NOMO-1 (cell line): ENCODE results near the gene GJB2.

Experiments used
- DNase-seq, 2 experiments: peaks; one replicate each; lab custom pipeline; 2025; ENCODE audit not compliant: unreplicated experiment in 2 of 2; lab: John Stamatoyannopoulos, UW

The GJB2 gene

DNA sequence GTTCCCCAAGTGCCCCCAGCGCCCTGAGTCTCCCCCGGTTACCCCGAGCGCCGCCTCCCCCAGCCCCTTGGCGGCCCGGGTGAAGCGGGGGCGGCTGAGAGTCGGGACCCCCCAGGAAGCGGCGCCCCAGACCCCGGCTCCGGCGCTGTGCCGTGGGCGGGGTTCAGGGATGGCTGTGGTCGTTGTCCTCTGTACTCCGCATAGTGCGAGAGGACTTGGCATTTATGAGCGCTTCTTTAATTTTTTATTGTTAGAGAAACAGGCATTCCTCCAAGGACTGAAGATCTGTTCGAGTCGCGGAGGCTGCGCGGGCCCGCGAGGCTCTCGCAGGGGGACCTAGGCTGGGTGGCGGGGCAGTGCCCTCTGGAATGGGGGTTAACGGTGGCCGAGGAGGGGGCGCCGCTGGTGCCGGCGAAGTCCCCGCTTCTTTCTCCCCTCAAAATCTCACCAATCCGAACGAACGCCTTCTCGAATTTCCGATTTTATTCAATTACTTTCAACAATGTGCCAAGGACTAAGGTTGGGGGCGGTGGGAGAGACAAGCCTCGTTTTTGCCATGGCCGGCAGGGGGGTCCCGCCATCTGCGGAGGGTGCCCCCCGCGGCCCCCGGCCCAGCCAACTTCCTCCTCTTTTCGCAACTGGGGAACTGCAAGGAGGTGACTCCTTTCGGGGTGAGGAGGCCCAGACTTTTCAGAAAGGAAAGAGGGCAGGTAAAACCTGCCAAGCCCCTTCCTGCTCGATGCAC is 596 bp upstream of the GJB2 start:
- DNase-seq: peak; percentile 30 to 41

- peak; percentile 45 to 58 for DNase-seq
These were observed 441 bp downstream of the GJB2 start for GRCh38 chr13:20192158-20192835.

DNA sequence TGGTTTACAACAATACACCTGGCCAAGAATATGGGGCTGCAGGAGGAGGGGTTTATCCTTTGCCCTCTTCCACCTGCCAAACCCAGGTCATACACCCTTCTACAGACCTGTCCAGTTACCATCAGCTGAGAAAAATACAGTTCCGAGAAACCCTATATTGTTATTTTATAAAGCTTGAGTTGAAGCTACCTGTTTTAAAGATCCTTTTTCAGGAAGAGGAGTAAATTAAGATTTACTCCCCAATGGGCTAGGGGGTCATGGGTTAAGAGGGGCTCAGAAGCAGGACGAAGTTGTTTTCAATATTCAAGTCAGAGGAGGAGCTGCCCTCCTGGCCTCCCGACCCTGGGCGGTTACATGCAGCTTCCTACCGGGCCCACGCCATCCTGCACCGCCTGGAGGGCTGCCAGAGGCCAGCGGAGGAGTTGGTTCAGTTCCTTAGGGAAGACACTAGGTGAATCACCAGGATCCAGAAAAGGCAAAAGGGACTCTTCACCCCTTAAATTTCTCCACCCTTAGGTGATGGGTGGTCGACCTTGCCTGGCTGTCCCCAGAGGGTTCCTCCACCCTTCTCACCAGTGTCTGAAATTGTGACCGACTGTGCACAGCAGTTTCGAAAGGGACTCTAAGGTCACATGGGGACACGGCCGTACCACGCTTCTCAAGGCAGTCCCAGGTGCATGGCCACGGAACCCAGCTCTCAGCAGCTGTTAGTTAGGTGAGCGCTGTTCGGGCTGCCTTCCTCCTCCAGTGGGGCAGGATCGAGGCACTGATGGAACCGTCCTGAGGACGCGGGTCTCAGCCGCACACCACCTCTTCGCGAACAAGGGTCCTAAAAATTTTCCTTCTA is 1.2 kb downstream of the GJB2 start:
- DNase-seq: no peak

DNA sequence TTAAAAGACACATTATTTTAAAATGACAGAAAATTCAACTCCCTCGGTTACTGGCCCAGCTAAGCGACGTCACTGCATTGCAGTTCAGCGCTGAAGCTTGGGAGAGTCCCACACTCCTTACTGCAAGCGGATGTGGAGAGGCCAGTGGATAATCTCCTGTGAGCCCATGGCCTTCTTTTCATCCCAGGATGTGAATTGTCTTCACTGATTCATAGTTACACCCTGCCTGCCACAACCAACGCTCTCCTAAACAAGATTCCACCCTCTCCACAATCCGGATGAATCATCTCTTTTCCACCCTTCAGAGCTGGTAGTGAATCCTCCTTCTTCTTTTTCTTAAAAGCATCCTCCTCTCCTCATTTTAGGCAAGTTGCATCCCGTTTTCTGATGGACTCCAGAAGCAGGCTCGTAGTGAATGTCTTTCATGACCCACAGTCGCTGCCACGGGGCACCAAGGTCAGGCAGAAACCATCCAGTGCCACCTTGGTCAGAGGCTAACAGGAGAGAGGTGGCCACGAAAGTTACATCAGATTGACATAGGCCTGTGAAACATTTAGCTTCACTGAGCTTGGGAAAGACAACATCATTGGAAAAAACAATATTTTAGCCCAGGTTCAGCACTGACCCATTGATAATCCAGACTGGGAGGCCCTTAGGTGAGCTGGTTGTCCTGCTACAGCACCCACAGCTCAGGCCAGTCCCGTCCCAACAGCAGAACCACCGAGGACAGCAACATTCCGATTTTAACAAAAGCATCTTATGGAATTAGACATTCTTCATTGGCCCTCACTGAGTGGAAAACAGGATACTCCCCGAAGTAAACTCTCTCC is 2.0 kb downstream of the GJB2 start:
- no peak for DNase-seq

- DNase-seq: no peak
These were observed 2.7 kb downstream of the GJB2 start for GRCh38 chr13:20190076-20190475.

GRCh38 chr13:20188667-20189553 is 3.8 kb downstream of the GJB2 start:
- peak; percentile 82 to 93 for DNase-seq

DNA sequence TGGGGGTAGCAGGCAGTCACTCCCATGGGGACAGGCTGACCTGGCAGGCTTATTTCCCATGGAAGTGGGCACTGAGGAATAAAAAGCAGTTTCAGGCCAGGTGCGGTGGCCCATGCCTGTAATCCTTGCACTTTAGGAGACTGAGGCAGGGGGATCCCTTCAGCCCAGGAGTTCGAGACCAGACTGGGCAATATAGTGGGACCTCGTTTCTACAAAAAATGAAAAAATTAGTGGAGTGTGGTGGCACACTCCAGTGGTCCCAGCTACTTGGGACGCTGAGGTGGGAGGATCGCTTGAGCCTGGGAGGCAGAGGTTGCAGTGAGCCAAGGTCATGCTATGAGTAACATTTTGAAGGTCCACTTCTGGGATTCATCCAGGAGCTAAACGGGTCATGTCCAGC is 6.0 kb downstream of the GJB2 start:
- no peak for DNase-seq

- DNase-seq: no peak
These were observed 7.2 kb downstream of the GJB2 start for GRCh38 chr13:20185366-20186056.

DNA sequence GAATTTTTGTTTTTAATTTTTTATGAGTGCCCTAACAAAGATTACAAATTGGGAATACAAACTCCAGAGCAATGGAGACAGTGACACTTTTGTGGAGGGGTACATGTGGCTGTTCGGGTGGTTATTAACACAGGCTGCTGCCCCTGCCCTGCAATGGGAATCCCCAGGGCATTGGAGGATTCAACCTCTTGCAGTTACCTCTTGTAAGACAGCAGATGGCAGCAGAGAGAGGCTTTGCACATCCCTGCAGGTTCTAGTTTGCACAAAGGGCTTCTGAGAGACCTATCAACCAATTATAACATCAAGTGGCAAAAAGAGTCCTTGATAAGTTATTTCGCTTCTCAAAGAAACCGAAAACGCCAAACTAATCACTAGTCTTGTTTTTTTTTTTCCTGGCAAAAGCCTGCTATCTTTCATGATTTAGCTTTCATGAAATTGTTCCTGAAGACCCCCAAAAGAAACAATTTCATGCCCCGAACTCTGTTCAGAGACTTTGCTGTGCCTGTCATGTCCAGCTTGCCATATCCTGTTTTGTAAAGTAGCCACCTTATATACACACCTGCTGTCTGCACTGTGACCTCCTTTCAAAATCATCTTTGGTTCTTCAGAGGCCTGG is 10.4 kb downstream of the GJB2 start:
- DNase-seq: peak; percentile 71 to 87

DNA sequence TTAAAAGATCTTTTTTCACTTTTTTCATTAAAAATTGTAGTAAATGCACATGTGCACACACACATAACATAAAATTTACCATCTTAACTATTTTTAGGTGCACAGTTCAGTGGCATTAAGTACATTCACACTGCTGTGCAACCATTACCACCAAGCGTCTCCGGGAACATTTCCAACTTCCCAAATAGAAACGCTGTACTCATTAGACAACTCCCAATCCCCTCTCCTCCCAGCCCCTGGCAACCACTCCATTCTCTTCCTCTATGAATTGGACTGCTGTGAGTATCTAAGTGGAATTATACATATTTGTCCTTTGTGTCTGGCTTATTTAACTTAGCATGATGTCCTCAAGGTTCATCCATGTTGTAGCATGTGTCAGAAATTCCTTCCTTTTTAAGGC is 11.6 kb downstream of the GJB2 start:
- DNase-seq: no peak

DNA sequence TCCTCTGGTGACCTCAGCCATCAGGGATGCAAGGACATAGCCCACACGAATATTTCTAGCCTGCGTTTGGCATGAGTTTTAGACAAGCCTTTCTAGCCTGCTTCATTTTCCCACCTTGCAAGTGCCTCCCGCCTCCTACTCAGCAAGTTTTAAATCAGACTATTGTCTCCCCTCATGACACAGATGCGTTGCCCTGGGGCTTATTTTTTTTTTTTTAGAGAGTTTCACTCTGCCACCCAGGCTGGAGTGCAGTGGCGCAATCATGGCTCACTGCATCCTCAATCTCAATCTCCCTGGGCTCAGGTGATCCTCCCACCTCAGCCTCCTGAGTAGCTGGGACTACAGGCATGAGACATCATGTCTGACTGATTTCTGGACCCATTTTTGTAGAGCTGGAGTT is 14.6 kb downstream of the GJB2 start:
- DNase-seq: no peak

- DNase-seq: no peak
These were observed 15.5 kb downstream of the GJB2 start for GRCh38 chr13:20177049-20177831.

DNA sequence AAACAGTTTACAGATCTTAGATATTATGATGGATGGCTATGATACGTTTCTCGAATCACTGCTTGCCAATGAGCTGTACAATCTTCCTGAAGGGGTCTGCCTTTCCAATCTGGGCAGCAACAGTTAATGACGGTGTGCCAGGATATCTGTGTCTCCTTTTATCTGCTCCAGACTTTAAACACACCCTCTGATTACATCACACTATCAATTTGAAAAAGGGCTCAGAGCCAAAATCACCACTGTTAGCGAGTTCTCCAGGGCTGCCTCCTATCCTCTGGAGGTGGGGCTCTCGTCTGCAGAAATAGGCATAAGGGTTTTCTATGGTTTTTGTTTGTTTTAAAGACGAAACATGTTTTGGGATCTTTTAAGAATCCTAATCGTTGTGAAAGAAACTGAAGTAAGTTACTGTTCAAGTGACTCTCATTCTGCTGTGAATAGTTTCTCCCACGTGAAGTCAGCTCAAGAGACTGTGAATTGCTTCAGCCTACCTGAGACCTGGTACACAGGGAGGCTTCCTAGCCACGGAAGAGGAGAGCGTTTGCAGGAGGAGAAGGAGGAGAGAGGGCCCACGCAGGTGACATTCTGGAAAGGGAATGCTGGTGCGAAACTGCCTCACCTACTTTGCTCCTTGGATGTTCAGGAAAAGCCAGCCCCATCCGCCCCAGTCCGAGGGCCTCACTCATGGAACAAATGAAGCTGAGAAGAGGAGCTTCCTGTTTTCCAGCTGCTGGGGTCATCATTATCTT is 16.7 kb downstream of the GJB2 start:
- no peak for DNase-seq

GRCh38 chr13:20175406-20175794 is 17.3 kb downstream of the GJB2 start:
- no peak for DNase-seq

GRCh38 chr13:20174656-20175405 is 17.9 kb downstream of the GJB2 start:
- peak; percentile 89 to 98 for DNase-seq

GRCh38 chr13:20173116-20173746 is 19.5 kb downstream of the GJB2 start:
- DNase-seq: no peak
